GM18909 (cell line): ENCODE results near the gene GRIK5.

Experiments used
- ATAC-seq: cut with Tn5 transposase; IDR thresholded peaks from one replicate; pipeline ENCODE4 v1.9.1; 2021; ENCODE audit warnings: mild to moderate bottlenecking; ENCODE audit not compliant: unreplicated experiment, poor library complexity

The GRIK5 gene

GRCh38 chr19:42095814-42096230 is 25.8 kb upstream of the GRIK5 start:
- ATAC-seq: no peak

DNA sequence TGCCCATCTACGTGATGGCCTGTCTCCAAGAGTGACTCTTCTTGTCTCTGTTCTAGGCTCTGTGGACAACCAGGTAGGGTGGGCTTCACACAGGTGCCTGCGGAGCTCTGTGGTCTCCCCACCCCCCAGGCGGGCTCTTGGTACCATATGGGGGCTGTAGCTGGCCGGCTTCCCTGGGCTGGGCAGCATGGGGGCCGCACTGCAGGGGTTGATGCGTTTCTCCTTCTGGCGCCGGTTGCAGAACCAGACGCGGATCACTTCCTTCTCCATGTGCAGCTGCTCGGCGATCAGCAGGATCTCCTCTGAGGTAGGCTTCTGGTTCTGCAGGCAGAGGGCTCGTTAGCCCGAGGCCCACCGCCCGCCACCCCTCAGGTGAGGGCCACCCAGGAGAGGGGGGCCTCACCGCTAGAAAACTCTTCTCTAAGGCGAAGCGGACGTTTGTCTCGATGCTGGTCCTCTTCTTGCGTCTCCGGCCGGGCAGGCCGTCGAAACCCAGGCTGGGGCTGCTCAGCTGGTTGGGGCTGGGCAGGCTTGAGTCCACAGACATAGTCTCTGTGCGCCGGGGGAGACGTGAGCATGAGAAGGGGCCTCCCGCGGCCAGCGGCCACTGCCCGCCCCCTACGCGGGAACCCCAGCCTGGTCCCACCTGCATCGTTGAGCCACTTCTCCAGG is 25.3 kb upstream of the GRIK5 start:
- ATAC-seq: no peak

- no peak for ATAC-seq
Observed at GRCh38 chr19:42093926-42094325, 23.9 kb upstream of the GRIK5 start.

GRCh38 chr19:42093505-42093904 is 23.5 kb upstream of the GRIK5 start:
- ATAC-seq: no peak

DNA sequence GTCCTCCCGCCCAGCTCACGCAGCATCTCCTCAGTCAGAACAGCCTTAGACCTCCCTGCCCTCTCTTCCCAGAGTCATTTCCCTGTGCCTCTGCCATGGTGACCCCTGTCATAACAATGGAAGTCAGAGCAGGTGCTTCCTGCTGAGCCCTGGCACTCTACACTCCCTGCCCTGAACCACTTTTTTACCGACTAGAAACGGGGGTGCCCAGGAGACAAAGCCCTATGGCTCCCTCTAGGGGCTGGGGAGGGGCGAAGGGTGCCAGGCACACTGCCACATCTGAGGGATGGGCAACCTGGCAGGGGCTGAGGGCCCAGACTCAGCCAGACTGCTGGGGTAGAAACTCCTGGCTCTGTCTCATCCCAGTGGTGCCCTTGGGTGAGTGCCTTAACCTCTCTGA is 22.3 kb upstream of the GRIK5 start:
- no peak for ATAC-seq

DNA sequence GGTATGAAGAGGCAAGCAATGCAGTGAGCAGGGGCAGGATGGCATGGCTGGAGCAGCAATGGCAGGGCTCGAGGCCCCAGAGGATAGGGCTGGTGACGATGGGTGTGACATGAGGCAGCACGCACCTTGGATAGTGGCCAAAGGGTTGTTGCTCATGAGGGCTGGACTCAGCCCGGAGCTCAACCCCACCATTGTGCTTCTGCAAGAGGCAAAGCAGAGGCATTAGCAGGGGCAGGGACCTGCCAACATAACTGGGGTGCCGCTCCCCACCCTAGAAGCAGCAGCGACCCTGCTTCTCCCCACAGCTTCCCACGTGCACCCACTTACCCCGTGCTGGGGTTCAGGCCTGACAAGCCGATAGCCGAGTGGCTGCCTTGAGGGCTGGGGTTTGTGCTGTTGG is 21.7 kb upstream of the GRIK5 start:
- ATAC-seq: no peak

DNA sequence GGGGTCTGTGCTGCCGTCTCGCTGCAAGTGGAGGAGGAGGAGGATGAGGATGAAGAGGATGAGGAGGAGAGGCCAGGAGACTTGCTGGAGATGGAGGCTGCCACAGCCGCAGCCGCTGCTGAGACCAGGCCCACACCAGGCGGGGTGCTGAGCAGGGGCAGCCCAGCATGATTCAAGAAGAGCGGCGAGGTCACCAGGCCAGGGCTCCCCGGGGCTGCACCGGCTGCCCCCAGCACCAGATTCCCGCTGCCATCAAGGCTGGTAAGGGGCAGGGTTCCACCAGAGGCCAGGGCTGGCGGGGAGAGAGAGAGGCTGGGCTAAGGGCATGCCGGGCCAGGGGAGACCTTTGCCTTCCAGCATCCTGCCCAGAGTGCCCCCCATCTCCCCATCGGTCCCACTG is 21.3 kb upstream of the GRIK5 start:
- ATAC-seq: no peak

- ATAC-seq: no peak
Observed at GRCh38 chr19:42090672-42091071, 20.7 kb upstream of the GRIK5 start.

GRCh38 chr19:42089772-42090171 is 19.8 kb upstream of the GRIK5 start:
- no peak for ATAC-seq

DNA sequence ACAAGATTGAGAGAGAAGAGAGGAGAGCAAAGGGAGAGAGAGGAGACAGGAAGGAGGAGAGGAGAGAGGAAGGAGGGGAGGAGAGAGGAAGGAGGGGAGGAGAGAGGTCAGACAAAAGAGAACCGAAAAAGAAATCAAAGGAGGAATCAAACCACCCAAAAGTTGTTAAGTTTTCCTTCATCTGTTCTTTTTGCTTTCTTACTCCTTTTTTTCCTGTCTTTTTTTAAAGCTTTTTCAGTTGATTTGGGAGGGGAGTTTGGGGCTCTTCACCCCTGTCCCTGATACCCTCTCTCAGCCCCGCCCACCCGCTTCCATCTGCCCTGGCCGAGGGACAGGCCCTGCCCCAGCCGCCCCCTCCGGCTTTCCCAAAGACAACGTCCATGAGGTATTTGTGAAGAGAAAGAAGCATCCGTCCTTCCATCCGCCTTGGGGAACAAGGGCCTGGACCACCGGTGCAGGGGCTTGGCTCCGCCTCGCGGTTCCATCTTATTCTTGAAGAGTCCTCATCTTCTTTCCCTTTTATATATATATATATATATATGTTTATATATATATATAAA is 19.3 kb upstream of the GRIK5 start:
- no peak for ATAC-seq

DNA sequence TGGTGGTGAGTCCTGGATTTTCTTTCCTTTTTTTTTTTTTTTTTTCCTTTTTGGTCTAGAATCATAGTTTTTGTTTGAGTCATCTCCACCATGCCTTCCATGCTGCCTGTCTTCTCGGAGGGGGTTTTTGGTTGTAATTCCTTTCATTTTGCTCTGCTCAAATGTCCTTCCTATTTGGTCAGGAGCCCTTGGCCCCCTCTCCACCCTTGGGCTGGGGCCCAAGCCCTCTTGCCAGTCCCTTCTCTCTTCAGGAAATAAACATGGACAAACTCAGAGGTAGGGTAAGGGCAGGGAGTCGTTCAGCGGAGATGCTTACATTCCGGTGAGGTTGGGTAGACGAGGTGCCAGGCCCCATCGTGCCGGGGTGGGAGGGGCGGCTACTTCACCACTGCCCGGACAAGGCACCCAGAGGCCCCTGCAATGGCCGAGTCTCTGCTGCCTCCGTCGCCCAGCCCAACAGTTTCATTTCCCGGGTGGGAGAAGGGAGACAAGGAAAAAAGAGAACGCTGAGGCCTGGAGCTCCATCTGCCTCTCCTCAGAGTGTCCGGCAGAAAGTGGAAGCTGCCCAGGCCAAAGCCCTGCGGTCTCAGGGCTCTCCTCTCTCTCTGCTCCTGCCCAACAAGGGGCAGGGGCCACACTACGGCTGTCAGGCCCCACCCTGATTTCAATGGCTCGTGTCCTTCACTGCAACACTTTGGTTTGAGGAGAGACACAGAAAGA is 18.6 kb upstream of the GRIK5 start:
- ATAC-seq: no peak

DNA sequence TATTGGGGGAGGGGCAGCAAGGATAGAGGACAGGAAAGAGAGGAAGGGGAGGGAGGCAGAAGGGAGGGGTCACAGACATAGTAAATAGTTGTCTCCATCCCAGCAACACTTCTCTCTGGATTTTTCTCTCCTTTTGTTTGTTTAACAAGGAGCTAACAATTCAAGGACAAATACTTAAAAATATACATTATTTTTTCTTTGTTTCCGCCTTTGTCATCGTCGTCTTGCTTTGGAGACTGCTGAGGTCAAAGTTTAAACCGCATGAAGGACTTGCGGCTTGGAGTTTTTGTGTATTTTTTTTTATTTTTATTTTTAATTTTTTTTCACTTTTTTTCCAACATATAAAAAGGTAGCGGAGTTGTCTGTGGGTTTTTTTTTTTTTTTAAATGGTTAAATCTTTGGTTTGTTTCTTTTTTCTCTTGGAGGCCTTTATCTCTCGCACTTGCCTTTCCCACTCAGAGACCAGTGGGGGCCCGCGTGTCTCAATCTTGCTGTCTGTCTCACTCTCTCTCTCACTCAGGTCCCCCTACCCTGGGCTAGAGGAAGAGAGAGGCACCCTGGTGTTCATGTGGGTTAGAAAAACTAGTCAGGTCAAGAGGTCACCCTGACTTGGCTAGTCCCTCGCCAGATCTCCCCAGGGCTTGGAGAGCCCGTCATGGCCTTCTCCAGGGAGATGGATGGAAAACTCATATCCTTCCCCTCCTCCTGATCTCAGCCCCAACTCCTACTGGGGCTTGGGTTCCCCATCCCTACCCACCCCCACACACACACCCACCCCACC is 17.0 kb upstream of the GRIK5 start:
- no peak for ATAC-seq

- no peak for ATAC-seq
Observed at GRCh38 chr19:42086188-42086736, 16.3 kb upstream of the GRIK5 start.

- ATAC-seq: no peak
Observed at GRCh38 chr19:42083537-42083936, 13.5 kb upstream of the GRIK5 start.

DNA sequence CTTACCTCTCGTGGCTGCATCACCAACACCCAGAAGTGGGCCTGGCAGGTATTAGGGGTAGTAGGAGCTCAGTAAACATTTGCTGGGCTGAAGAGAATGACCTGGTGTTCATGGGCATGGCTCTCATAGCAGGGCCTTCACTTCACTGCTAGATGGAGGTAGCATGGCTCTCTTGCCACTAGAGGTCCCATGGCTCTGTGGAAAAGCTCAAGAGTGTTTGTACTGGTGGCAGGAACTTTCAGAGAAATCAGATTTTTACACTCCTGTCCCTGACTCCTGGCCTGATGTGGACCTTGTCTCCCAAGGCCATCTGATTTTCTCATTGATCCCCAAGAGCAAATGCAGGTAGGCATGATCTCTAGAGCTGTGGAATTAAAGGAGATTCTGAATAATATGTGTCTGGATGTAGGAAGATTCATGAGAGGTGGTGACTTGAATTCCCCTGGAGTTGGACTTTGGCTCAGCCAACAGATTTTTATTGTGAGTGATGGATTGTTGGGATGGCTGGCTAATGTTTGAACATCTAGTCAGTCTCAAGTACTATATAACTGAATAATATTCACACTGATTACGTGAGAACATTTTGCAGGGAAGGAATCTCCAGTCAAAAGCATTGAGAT is 11.7 kb upstream of the GRIK5 start:
- ATAC-seq: no peak

GRCh38 chr19:42080764-42081375 is 10.9 kb upstream of the GRIK5 start:
- no peak for ATAC-seq

DNA sequence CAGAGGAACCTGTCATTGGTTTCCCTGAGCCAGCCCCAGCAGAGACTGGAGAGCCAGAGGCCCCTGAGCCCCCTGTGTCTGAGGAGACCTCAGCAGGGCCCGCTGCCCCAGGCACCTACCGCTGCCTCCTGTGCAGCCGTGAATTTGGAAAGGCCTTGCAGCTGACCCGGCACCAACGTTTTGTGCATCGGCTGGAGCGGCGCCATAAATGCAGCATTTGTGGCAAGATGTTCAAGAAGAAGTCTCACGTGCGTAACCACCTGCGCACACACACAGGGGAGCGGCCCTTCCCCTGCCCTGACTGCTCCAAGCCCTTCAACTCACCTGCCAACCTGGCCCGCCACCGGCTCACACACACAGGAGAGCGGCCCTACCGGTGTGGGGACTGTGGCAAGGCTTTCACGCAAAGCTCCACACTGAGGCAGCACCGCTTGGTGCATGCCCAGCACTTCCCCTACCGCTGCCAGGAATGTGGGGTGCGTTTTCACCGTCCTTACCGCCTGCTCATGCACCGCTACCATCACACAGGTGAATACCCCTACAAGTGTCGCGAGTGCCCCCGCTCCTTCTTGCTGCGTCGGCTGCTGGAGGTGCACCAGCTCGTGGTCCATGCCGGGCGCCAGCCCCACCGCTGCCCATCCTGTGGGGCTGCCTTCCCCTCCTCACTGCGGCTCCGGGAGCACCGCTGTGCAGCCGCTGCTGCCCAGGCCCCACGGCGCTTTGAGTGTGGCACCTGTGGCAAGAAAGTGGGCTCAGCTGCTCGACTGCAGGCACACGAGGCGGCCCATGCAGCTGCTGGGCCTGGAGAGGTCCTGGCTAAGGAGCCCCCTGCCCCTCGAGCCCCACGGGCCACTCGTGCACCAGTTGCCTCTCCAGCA is 10.1 kb upstream of the GRIK5 start:
- ATAC-seq: no peak

GRCh38 chr19:42079276-42079669 is 9.3 kb upstream of the GRIK5 start:
- ATAC-seq: no peak
